HG03060 (cell line): ENCODE measurements around the gene MYRIP.
"Not testable (repeated sequence)": the region's sequence is repeated elsewhere in the genome, so short reads cannot be mapped to it uniquely, and the experiment has no call there.

Experiments used
- ATAC-seq: cut with Tn5 transposase; IDR thresholded peaks from one replicate; pipeline ENCODE4 v1.9.1; 2021; ENCODE audit warnings: low read depth, moderate number of reproducible peaks; ENCODE audit not compliant: unreplicated experiment

The MYRIP gene

DNA sequence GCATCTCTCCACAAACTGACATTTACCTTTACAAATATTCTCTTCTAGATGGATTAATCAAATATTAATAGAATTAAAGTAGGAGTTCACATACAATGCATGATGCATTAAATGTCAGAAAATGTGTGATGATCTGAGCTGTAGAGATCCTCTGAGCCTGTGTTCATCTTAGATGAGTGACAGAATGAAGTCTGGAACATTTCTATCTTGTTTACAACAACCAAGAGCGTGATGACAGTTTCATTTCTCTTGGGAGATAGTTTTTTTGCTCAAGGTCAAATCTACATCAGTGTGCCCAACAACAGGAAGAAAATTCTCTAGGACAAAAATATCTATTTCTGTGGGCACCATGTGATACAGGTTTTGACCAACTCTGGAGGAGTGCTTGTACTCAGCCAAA is 211.9 kb downstream of the MYRIP start:
- no peak for ATAC-seq

DNA sequence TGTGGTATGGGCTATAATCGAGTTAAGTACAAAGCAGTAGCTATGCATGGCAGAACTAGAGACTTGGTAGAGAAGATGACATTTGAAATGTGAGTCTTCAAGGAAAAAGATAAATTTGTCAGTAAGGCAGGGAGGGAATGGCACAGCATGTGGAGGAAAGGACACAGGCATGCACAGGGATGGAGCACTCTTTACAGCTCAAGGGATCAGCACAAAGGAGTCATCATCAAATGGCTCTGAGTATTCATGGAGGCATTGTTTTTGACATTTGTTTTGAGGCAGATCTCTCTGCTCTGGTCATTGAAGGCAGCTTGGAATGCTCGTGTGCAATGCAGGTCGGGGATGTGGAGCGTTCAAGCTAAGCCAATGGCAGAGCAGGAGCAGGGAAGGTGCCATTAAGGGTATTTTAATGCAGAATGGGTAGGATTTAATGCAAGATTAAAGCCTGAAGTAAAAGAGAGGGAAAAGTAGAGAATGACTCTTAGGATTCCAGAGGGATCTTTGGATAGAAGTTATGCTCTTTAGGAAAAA is 213.0 kb downstream of the MYRIP start:
- no peak for ATAC-seq

DNA sequence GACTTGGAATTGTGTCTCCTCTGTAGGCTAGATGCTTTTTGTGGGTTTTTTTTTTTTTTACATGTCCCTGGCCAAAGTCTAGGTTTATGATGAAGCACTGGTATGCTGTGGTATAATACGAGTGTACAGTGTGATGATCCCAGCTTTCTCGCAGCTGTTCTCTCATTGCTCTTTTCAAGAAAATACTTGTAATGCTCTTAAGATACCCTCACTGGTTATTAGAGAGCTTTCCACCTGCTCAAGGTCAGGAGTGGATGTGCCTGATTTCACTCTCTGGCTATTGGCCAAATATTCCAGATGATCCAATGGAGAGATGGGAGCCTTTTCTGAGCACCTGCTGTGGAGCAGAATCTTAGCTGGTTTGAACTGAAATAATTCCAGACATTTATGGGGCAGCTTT is 215.1 kb downstream of the MYRIP start:
- ATAC-seq: no peak

GRCh38 chr3:40025892-40026291 is 216.5 kb downstream of the MYRIP start:
- not testable (repeated sequence) for ATAC-seq

GRCh38 chr3:40035177-40035576 is 225.8 kb downstream of the MYRIP start:
- ATAC-seq: no peak

GRCh38 chr3:40037582-40037981 is 228.2 kb downstream of the MYRIP start:
- ATAC-seq: no peak

DNA sequence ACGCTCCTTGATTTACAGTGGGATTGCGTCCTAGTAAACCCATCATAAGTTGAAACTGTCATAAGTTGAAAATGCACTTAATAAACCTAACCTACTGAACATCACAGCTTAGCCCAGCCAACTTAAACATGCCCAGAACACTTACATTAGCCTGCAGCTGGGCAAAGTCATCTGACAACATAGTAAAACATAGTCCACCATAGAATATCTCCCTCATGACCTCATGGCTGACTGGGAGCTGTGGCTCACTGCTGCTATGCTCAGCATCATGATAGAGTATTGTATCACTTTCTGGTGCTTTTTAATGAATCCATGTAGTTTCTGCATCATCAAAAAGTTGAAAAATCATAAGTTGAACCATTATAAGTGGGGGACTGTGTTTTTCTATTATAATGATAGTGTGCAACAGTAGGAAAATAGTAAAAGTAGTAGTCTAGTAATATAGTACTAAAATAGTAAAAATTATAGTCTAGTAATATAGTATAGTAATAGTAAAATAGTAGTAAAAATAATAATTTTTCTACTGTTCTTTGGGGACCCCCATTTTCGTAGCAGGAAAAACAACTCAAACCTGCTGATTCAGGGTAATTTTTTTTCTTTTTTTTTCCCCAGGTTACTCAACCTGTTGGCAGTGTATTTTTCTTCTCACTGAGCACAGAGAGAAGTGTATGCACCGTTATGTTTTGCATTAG is 233.5 kb downstream of the MYRIP start:
- ATAC-seq: no peak

- ATAC-seq: no peak
Measured at GRCh38 chr3:40043444-40043755, 234.0 kb downstream of the MYRIP start.

GRCh38 chr3:40044487-40044886 is 235.1 kb downstream of the MYRIP start:
- ATAC-seq: no peak

DNA sequence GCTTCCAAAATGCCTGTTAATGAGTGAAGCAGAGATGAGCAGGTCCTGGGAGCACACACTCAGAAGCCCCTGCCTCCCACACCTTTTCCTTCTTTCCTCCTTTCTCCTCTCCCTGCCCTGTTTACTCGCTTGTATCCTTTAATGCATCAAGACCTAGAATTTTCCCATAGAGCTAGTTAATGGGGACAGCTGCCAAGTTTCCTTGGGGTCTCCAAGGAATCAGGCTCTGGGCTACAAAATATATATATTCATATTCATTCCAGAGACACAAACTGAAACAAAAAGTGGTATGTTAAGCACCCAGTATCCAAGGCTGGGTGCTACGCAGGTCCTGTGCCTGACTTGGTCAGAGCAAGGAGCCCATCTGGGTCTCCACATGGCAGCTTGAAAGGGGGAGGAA is 235.6 kb downstream of the MYRIP start:
- ATAC-seq: no peak

DNA sequence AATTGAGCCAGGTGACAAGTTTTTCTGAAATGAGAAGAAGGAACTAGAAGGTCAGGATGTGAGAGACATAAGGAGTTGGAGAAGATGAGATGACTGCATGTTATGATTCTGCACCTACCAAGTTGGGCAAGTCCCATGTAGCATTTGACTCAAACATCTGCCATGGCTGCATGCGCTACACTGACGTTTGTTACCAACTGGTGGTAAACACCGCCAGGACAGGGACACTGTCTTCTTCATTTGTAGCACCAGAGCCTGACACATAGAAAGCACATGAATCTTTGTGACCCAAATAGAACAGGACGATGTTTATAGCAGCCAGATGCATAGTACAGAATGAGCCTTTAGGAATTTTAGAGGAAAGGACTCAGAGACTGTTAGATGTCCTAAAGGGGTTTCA is 236.7 kb downstream of the MYRIP start:
- no peak for ATAC-seq

DNA sequence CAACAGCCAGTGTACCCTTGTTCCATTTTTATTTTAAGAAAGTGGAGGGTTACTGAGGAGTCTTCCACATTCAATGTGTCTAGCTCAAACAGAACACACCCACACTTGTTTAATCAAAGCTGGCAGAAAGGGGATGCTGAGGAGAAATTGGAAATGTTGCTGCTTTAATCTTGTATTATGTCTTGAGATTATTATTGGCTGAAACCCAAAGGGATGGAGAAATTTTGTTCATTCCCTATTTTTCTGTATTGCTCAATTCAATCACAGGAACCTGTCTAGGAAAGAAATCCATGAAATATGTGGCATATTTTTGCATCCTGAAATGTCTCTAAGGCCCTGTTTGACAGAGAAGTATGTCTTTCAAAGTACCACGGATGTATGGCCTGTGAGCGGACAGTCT is 238.0 kb downstream of the MYRIP start:
- no peak for ATAC-seq

GRCh38 chr3:40053663-40054062 is 244.3 kb downstream of the MYRIP start:
- ATAC-seq: no peak

DNA sequence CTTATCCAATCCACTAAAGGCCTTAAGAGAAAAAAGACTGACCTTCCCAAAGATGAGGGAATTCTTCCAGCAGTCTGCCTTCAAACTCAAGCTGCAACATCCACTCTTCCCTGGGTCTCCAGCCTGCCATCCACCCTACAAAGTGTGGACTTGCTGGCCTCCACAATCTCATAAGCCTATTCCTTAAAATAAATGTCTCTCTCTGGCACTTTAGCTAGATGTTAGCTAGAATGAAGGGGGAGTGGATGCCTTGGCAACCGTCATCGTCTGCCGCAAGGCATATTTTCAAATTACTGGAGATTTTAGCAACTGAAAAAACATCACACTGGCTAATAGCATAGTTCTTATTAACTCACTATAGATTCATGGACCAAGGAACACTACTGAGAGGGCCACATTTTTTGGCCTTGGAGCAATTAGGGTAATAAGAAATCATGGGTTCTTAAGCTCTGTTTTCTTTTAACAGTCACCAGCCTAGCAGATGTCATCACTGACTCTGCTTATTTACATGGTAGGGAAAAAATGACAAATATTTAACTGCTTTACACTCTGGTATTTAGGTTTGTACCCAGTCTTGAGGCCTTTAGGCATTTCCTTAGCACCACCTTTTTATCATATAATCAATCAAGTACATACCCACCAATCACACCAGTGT is 245.3 kb downstream of the MYRIP start:
- ATAC-seq: no peak

DNA sequence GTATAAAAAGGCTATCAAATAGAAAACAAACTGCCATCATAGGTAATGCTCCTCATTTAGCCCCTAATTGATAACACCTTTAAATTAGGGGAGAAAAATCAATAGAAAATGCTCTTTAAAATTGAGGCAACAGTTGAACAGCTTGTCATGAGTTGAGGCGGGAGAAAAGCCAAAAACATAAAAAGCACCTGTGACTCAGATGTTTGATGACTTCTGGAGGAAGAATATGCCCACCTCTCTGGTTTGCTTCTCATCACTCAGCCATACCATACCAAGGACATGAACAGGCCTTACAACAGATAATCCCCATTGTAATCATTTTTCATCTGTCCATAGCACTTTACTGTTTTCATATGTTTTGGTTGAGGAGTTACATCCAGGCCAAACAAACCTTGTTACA is 246.0 kb downstream of the MYRIP start:
- no peak for ATAC-seq

DNA sequence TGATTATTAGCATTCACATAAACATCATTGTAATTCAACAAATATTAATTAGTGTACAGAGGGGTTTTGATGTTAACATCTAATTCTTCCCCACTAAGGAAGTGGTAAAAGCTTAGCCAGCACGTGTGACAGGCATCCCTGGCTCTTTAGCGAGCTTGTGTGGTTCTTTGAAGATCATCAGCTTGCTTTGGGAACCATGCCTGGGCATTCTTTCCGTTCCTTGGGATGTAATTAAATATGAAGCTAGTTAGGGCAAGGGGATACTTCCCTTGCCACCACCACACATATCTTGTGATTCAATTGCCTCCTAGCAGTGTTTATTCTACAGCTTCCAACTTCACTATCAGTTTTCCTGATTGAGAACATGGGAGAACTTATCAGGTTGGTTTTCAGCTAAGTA is 246.5 kb downstream of the MYRIP start:
- no peak for ATAC-seq

- ATAC-seq: no peak
Measured at GRCh38 chr3:40057077-40057476, 247.7 kb downstream of the MYRIP start.

GRCh38 chr3:40057786-40058185 is 248.4 kb downstream of the MYRIP start:
- no peak for ATAC-seq

- no peak for ATAC-seq
Measured at GRCh38 chr3:40068636-40069035, 259.2 kb downstream of the MYRIP start.

DNA sequence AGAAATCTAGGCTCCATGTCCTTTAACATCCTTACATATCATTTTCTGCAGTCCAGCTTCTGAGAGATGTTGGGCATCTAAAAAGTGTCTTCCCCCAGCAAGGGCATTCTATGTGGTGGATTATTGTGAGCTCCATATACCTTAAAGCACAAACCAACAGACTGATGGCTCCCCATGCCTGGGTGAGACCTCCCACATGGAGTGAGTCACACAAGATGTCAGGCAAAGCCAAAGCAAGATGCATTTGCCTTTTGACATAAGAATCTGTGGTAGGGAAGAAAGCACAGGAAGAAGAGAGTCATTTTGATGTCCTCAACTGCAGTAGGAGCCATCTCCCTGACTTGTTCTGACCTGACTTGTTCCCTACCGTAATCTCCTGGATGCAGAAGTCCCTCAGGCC is 261.4 kb downstream of the MYRIP start:
- no peak for ATAC-seq

- no peak for ATAC-seq
Measured at GRCh38 chr3:40071683-40072238, 262.4 kb downstream of the MYRIP start.
